K562 (cell line): ENCODE measurements around the gene STX3. TPM values are rescaled to one million over a fixed set of nuclear protein-coding genes. Genes with fewer than 3 reads are reported as not detected.

Source experiments
- CLOCK ChIP-seq: fragments of 250-450 bp; sonication (Bioruptor Pico); IDR thresholded peaks from 2 replicates; pipeline ENCODE4 v1.4.0; 2020; ENCODE audit warnings: mild to moderate bottlenecking, moderate library complexity, borderline replicate concordance
- FOXK2 ChIP-seq, 2 experiments: fragments of 450-650 bp; IDR thresholded peaks in 1 of 2; conservative IDR thresholded peaks in 1 of 2; 2 replicates each; pipeline ENCODE4 v1.6.1; 2016; ENCODE audit warnings: low read depth in 2 of 2, mild to moderate bottlenecking in 1 of 2
- FOXP4 ChIP-seq: sonication (generic); formaldehyde crosslinking; IDR thresholded peaks from 2 replicates; pipeline ENCODE4 v1.8.0; 2022; ENCODE audit warnings: mild to moderate bottlenecking, missing genetic modification reagents, borderline replicate concordance
- KDM2B ChIP-seq: fragments of 250-450 bp; sonication (Bioruptor Pico); IDR thresholded peaks from 2 replicates; pipeline ENCODE4 v1.8.0; 2021; ENCODE audit warnings: mild to moderate bottlenecking, moderate library complexity
- MCM3 ChIP-seq: fragments of 450-650 bp; IDR thresholded peaks from 2 replicates; pipeline ENCODE4 v1.6.1; 2016
- MCM5 ChIP-seq: fragments of 450-650 bp; IDR thresholded peaks from 2 replicates; pipeline ENCODE4 v1.6.1; 2016; ENCODE audit warnings: low read depth
- MTA3 ChIP-seq: fragments of 450-650 bp; formaldehyde crosslinking; IDR thresholded peaks from 2 replicates; pipeline ENCODE4 v1.6.1; 2017; ENCODE audit warnings: mild to moderate bottlenecking, borderline replicate concordance
- MYNN ChIP-seq, 2 experiments: sonication (generic); formaldehyde crosslinking in 1 of 2; IDR thresholded peaks; 2 replicates each; pipeline versions ENCODE4 v1.5.0 to v1.6.1; 2016 to 2020; ENCODE audit warnings: antibody characterized with exemption in 1 of 2, missing genetic modification reagents in 1 of 2
- POLR2A ChIP-seq: fragments of 450-650 bp; conservative IDR thresholded peaks from 2 replicates; pipeline ENCODE4 v1.6.1; 2016
- SIX5 ChIP-seq, 2 experiments: IDR thresholded peaks; 2 replicates each; pipeline ENCODE4 v1.6.1; 2011; ENCODE audit warnings: low read length in 2 of 2, borderline replicate concordance in 1 of 2, low read depth in 1 of 2, mild to moderate bottlenecking in 1 of 2, moderate library complexity in 1 of 2; ENCODE audit not compliant: insufficient read depth in 1 of 2
- SMARCB1 ChIP-seq: IDR thresholded peaks from 2 replicates; pipeline ENCODE4 v1.6.1; 2011; ENCODE audit warnings: improper control_type of control experiment, low read depth; ENCODE audit not compliant: insufficient read length
- SNIP1 ChIP-seq: fragments of 450-650 bp; IDR thresholded peaks from 2 replicates; pipeline ENCODE4 v1.7.1; 2017; ENCODE audit warnings: low read depth, mild to moderate bottlenecking
- SUPT5H ChIP-seq: fragments of 450-650 bp; IDR thresholded peaks from 2 replicates; pipeline ENCODE4 v1.6.1; 2016
- ZNF431 ChIP-seq: sonication (generic); formaldehyde crosslinking; IDR thresholded peaks from 2 replicates; pipeline ENCODE4 v1.8.0; 2022; ENCODE audit warnings: mild to moderate bottlenecking, missing genetic modification reagents
- ZNF609 ChIP-seq: sonication (generic); formaldehyde crosslinking; IDR thresholded peaks from 2 replicates; pipeline ENCODE4 v1.8.1; 2023; ENCODE audit warnings: missing genetic modification reagents, mild to moderate bottlenecking, borderline replicate concordance
- ZNF764 ChIP-seq: fragments of 250-450 bp; sonication (Bioruptor Pico); IDR thresholded peaks from 2 replicates; pipeline ENCODE4 v1.4.0; 2020; ENCODE audit warnings: low read depth, mild to moderate bottlenecking, moderate library complexity
- polyA plus RNA-seq, 8 experiments: library from polyadenylated mRNA; depleted of rRNA in 4 of 8; stranded (reverse) in 5 of 8; unstranded in 3 of 8; fragments of >200 nt; fragmentation: Nextera tagmentation in 2 of 8; fragmentation: Illumina TruSeq in 1 of 8; extraction: Ambion mirVana in 2 of 8; extraction: Trizol in 1 of 8; gene quantifications; 2 replicates each; pipeline versions ENCODE4 v1.2.1 to v1.2.3, GENCODE V29; 2011 to 2014; ENCODE audit warnings: inconsistent platforms in 1 of 8, missing spikeins in 1 of 8
- total RNA-seq, 7 experiments: library from RNA; depleted of rRNA in 6 of 7; stranded (reverse); fragments of >200 nt in 6 of 7; fragmentation: Illumina TruSeq in 2 of 7; extraction: Trizol in 2 of 7; gene quantifications; 2 replicates each; pipeline versions ENCODE4 v1.2.1 to v1.2.3, GENCODE V29; 2011 to 2021; ENCODE audit warnings: low replicate concordance in 1 of 7
- TF ChIP-seq, protein P1 (sequence below): fragments of 450-650 bp; formaldehyde crosslinking; IDR thresholded peaks from 2 replicates; pipeline ENCODE4 v1.4.0; 2020; ENCODE audit warnings: mild to moderate bottlenecking, moderate library complexity

Gene STX3
- total and polyA plus RNA-seq, 9 of the 15 experiments (the other 6 are each of a cell fraction or from before 2014, with no cell fraction given) = 12.0 to 91.6 (median 48.7) TPM

DNA sequence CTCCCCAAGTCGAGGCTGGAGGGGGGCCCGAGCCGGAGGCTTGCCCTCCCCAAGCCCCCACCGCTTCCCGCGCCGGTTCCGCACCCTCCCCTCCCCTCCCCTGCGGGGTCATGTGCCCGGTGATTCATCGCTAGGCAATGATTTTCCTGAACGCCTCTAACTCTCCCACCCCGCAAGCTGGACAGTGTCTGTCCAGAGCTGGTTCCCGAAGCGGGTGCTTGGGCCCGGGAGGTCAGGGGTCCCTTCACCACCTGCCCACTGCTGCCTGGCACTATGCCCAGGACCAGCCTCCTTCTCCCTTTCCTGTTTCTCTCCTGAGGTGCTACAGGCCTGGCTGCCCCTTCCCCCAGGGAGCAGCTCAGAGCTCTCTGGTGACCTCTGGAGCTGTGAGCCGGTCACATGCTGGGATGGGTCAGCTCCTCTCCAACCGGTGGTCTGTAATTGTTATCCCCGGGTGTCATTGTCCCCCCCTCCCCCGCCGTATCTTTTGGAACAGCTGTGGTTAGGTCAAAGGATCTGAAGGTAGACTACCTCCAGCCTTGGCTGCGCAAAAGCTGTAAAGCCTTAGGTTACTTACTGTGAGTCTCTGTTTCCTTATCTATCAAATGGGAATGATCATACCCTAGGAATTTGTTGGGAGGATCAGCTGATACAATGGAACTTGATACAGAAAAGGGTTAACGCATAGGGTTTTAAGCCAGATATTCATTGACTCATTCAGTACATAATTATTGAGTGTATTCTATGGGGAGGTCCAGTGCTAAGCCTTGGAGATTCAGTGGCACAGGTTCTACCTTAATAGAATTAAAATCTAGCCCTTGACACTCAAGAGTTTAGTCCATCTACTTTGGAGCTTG lies 753 bp downstream of the STX3 start (continued):
- TF ChIP-seq FOXP4 (CRISPR knock-in tag) (no peak), ZNF431 (CRISPR knock-in tag) (no peak), SIX5 (IDR thresholded peaks at IDR 0.05; ENCODE audit: borderline replicate concordance in 1 of 2, insufficient read depth in 1 of 2, low read depth in 1 of 2, low read length in 2 of 2) (no peak), MCM5 (no peak), MCM3 (no peak), FOXK2 (conservative IDR thresholded peaks at IDR 0.05 in 1 of 2, IDR thresholded peaks at IDR 0.05 in 1 of 2; ENCODE audit: low read depth in 2 of 2) (no peak; a peak in 1 of 4 replicates), KDM2B (no peak), POLR2A (no peak), SMARCB1 (no peak), MYNN (IDR thresholded peaks at IDR 0.05) (no peak), MYNN (CRISPR knock-in tag; IDR thresholded peaks at IDR 0.05) (no peak), SUPT5H (0 out of 2 replicates have a peak, but pooled peaks have one; percentile 8), SNIP1 (no peak), MTA3 (no peak), CLOCK (CRISPR knock-in tag) (no peak), ZNF609 (CRISPR knock-in tag) (no peak), ZNF764 (CRISPR knock-in tag) (no peak)
- TF ChIP-seq, protein P1, sequence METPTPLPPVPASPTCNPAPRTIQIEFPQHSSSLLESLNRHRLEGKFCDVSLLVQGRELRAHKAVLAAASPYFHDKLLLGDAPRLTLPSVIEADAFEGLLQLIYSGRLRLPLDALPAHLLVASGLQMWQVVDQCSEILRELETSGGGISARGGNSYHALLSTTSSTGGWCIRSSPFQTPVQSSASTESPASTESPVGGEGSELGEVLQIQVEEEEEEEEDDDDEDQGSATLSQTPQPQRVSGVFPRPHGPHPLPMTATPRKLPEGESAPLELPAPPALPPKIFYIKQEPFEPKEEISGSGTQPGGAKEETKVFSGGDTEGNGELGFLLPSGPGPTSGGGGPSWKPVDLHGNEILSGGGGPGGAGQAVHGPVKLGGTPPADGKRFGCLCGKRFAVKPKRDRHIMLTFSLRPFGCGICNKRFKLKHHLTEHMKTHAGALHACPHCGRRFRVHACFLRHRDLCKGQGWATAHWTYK (CRISPR knock-in tag) = no peak
